GM12878 (cell line): ENCODE results near the gene LRRC23.

Experiments used
- CHD1 ChIP-seq: IDR thresholded peaks from 2 replicates; pipeline ENCODE4 v1.6.1; 2012; ENCODE audit warnings: low read depth, low read length, improper control_type of control experiment
- CTCF ChIP-seq, 3 experiments: IDR thresholded peaks in 2 of 3; conservative IDR thresholded peaks in 1 of 3; 2 replicates each; pipeline ENCODE4 v1.5.1; 2011; ENCODE audit warnings: low read depth in 3 of 3, low read length in 3 of 3, mild to moderate bottlenecking in 3 of 3, control low read depth in 2 of 3, moderate library complexity in 2 of 3, inconsistent platforms in 1 of 3, mixed read lengths in 1 of 3; ENCODE audit not compliant: control insufficient read depth in 2 of 3, insufficient read depth in 1 of 3; ENCODE audit errors: extremely low read depth in 1 of 3
- EP300 ChIP-seq, 2 experiments: fragments of 150-350 bp in 1 of 2; IDR thresholded peaks; 2 replicates each; pipeline ENCODE4 v1.6.1; 2011 to 2012; ENCODE audit warnings: low read depth in 2 of 2, low read length in 2 of 2, borderline replicate concordance in 1 of 2, improper control_type of control experiment in 1 of 2, inconsistent platforms in 1 of 2; ENCODE audit not compliant: control insufficient read depth in 1 of 2
- SMC3 ChIP-seq: IDR thresholded peaks from 2 replicates; pipeline ENCODE4 v1.6.1; 2011; ENCODE audit warnings: low read length, improper control_type of control experiment, borderline replicate concordance
- TF ChIP-seq, protein P1 (sequence below): IDR thresholded peaks from 2 replicates; pipeline ENCODE4 v1.6.1; 2011; ENCODE audit warnings: borderline replicate concordance, low read depth, mild to moderate bottlenecking, moderate library complexity, mixed read lengths, low read length; ENCODE audit not compliant: insufficient read depth; ENCODE audit errors: extremely low read length

DNA sequence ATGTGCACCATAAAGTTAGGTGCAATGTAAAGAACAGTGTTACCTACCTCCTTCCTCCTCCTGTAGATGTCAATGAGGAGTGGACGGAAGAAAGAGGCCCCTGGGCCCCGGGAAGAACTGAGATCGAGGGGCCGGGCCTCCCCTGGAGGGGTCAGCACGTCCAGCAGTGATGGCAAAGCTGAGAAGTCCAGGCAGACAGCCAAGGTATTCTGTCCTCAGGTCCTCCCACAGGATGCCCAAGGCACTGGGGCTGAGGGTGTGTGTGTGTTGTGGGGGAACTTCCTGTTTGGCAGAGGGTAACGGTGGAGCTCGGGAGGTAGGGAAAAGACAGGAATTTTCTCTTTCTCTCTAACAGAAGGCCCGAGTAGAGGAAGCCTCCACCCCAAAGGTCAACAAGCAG, 29.5 kb downstream of the LRRC23 start:
- TF ChIP-seq EP300 (IDR thresholded peaks at IDR 0.05; ENCODE audit: borderline replicate concordance in 1 of 2, control insufficient read depth in 1 of 2, low read depth in 2 of 2, low read length in 2 of 2), result no peak
- no peak for TF ChIP-seq CHD1
- TF ChIP-seq CTCF (IDR thresholded peaks at IDR 0.05 in 2 of 3, conservative IDR thresholded peaks at IDR 0.05 in 1 of 3; ENCODE audit: control insufficient read depth in 2 of 3, extremely low read depth in 1 of 3, insufficient read depth in 1 of 3, low read depth in 3 of 3, low read length in 3 of 3), result no peak
- TF ChIP-seq SMC3, result no peak
- TF ChIP-seq, protein P1, sequence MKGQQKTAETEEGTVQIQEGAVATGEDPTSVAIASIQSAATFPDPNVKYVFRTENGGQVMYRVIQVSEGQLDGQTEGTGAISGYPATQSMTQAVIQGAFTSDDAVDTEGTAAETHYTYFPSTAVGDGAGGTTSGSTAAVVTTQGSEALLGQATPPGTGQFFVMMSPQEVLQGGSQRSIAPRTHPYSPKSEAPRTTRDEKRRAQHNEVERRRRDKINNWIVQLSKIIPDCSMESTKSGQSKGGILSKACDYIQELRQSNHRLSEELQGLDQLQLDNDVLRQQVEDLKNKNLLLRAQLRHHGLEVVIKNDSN, result no peak
